GM18858 (cell line): ENCODE data around the gene SLC25A44.

Experiments
- ATAC-seq: cut with Tn5 transposase; IDR thresholded peaks from one replicate; pipeline ENCODE4 v1.9.1; 2021; ENCODE audit not compliant: unreplicated experiment

SLC25A44 gene, protein sequence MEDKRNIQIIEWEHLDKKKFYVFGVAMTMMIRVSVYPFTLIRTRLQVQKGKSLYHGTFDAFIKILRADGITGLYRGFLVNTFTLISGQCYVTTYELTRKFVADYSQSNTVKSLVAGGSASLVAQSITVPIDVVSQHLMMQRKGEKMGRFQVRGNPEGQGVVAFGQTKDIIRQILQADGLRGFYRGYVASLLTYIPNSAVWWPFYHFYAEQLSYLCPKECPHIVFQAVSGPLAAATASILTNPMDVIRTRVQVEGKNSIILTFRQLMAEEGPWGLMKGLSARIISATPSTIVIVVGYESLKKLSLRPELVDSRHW

DNA sequence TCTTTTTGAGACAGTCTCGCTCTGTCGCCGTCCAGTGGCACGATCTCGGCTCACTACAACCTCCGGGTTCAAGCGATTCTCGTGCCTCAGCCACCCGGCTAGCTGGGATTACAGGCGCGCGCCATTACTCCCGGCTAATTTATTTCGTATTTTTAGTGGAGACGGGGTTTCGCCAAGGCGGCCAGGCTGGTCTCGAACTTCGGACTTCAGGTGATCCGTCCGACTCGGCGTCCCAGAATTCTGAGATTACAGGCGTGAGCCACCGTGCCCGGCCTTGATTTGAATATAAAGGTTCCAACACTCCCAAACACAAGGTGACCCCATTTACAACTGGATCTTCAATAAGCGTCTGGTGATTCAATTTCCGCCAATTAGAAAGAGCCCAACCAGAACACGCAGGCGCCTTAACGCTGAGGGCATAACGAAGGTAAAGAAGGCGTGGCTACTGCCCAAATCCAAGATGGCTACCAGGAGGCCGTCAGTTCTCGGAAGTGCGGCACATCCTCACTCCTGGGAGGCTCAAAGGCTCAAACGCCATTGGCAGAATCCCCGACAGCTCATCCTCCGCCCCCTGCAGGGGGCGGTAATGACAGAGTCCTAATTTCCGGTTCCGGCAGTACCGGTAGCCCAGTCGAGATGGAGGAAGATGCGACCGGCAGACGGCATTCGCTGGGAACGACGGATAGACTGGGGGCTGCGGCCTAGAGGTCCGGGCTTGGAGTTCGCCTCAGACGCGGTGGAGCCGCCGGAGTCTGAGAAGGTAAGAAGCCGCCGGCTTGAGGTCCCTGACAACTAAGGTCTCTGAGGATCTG, at the start of gene SLC25A44:
TSS of gene SLC25A44 (plus strand) at position 617 of the 812 bp plus-strand sequence. CDS start 5,744 bp downstream, outside the sequence.
- peak; percentile 81 for ATAC-seq

DNA sequence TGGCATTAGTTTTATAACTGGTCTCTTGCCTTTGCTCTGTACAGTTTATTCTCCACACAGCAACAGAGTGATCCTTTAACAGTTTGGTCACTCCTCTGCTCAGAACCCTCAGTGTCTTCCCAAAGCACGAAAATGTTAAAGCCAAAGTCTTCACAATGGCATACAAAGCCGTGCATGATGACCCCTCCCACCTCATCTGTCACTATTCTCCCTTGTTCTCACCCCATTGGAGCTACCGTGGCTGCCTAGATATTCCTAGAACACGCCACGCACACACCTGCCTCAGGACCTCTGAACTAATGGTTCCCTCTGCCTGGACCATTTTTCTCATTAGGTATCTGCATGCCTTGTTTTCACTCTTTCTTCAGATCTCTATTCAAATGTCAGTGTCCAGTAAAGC, 49.2 kb upstream of the SLC25A44 start:
- ATAC-seq = no peak

DNA sequence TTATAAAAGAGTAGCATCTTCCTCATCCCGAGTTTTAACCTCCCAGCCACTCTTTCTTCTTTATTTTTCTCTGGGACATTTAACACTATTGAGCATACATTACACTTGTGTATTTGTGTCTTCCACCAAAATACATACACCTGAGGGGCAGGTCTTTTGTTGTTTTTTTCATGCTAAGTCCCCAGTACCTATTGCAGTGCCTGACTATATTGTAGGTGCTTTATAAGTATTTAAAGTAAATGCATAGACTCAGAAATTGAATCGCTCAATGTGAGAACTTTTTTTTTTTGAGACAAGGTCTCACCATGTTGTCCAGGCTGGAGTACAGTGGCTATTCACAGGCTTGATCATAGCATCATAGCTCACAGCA, 48.3 kb upstream of the SLC25A44 start:
- no peak for ATAC-seq

DNA sequence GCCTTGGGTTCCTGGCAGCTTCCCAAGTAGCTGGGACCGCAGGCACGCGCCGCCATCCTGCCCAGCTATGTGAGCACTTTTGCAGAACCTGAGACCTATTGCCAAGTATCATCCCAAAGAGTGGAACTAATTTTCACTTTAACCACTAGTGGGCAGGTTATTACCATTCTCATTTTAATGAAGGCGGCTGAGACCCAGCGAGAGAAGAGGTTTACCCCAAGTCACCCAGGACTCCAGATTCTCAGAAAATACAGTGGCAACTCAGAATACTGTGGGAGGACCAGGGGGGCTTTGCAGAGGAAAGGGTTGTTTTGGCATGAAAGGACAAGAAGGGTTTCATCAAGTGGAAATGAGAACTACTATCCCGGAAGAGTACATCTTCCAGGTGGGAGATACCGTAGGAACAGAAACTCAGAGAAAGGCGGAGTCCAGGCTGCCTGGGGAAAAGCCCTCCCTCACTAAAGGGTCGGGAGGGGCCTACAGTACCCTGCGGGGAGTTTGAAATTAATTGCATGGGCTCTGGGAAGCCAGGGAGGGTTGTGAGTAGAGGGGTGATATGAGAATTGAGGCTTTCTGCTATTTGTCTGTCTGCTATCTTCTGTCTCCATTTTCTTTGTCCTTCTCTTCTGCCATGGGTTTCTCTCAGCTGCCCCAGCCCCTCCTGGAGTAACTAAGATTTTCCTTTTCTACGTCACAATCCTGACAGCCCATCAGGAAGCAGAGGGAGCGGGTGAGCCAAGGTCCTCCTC, 47.7 kb upstream of the SLC25A44 start:
- ATAC-seq = no peak

DNA sequence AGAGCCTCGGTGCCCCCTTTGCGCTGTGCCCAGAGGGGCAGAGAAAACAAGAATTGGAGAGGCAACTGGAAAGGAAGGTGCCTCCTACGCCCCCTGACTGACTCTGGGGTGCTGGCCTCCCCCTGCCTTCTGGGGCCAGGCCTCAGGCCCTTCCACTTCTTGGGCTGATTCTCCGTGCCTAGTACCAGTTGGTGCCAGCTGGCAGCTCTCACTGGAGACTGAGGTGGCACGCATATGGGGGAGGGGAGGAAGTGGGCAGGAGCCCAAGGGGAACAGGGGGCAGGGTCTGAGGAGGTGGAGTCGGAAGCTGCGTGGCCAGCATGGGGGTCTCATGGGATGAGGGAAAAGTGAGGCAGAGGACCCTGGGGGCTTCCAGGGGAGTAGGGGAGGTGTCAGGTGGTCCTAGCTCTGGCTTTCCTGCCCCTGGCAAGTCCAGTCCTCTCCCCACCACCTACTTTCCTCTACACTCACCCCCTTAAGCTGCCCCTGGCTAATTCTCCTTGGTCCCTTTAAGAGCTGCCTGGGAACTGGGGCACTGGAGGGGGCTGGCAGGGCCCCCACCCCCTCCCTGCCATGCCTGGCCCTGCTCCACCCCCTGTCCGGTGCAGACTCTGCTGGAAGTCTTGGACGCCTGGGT, 47.0 kb upstream of the SLC25A44 start:
- ATAC-seq = no peak

DNA sequence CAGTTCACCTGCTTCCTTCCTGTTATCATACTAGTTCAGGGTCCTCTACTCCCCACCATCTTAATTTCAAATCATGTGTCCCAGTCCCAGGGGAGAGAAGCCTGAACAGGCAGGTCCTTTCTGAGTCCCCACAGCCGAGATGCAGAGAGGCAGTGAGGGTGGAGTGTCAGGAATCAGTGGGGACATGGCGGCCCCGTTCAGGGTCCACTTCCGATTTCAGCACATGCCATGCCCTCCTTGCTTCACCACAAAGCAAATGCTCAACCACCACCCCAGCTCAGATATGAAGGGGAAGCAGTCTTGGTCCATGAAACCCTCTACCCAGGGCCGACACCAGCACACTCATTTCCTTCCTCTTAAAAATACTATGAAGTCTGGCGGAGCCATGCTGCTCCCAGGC, 45.7 kb upstream of the SLC25A44 start:
- ATAC-seq = no peak

DNA sequence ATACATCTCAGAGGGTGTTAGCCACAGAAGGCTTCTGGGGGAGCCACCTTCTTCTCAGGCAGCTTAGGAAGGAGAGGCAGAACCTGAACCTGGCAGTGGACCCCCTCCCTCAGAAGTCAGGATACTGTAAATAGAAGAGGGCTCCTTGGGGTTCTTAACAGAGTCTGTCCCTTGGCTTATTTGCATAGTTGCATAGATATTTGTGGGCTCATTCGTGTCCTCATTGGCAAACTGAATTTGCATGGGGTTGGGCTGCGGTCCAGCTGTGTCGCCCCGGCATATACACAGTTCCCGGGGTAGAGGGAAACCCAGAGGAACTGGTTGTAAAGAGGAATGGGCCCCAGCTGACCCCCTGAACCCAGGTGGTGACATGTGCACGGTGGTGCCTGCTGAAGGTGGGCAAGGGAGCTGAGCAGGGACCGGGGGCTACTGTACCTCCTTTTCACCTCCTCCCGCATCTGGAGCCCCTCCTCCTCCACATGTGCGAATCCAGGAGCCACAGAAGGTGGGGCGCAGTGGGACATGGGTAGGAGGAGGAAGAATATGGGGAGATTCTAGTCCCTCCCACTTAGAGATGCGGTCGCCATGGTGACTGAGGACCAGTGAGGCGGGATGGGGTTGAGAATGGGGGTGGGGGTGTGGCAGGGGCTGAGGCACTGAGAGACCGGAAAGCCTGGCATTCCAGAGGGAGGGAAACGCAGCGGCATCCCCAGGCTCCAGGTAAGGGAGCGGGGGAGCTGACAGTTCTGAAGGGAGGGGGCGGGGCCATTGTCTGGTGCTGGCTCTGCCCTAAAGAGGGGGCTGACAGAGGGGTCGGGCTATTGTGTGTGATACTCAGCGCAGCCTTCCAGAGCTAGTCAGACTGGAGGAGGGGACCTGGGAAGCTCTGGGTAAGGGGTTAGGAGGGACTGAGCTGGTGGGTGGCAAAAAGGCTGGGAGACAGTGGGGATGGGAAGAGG, 44.3 kb upstream of the SLC25A44 start:
- peak; percentile 27 for ATAC-seq

DNA sequence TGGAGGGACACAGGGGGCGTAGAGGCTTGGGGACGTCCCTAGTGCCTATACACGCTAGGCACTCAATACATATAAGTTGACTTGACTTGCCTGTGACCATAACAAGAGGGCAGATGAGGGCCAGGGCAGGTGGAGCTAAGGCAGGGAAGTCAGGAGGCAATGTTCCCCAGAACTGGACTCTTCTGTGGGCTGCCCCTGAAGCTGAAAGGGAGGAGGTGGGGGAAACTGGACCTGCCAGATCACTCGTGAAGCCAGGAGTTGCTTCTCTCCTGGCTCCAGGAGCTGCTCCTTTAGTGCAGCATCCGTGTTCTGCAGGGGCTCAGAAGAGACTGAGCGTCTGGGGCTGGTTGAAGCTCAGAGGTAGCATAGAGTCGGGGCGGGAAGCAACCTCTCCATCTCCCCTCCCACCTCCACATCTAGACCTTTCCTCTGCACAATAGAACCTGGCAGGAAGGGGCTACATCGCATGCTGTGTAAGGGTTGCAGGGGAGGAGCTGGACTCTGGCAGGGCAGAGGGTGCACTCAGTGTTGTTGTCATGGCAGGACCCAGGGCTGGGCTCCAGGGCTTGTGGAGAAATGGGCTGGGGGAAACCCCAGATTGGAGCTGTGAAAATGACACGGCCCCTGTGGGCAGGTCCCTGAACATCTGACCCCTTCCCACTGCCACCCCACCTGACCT, 43.4 kb upstream of the SLC25A44 start:
- no peak for ATAC-seq

DNA sequence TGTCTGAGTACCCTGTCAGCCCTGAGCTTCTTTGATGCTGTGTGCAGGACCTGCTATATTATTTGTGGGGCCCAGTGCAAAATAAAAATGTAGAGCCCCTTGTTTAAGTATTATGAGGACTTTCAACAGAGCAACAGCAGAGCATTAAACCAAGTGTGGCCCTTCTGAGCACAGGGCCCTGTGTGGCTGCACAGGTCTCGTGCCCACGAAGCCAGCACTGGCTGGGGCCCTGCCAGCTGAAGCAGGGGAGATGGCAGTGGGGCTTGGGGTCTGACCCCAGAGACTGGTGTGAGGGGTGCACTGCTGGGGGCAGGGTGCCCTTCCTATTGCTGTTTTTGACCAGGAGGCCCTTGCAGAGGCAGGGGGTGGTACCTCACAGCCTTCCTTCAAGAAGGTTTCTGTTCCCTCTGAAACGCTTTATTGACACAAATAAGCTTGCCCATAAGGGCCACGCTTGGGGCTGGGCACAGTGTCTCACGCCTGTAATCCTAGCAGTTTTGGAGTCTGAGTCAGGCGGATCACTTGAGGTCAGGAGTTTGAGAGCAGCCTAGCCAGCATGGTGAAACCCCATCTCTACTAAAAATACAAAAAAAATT, 42.7 kb upstream of the SLC25A44 start:
- ATAC-seq = no peak

DNA sequence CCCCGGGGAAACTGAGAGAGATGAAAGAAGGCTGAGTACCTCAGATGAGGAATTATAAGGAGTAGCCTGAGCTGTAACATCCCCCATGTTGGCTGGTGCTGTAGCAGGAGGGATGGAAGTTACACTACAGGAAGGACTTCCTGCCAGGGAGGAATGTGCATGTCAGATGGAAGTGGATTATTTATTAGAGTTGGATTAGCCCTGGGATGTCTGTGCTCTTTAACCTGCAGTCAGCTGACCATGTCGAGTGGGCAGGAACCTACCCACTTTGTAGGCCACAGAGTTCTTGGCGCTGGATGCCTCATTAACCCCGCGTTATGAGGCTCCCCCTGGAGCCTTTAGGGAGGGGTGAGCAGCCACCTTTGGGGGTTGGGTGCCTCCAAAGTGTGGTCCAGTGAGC, 41.3 kb upstream of the SLC25A44 start:
- no peak for ATAC-seq

DNA sequence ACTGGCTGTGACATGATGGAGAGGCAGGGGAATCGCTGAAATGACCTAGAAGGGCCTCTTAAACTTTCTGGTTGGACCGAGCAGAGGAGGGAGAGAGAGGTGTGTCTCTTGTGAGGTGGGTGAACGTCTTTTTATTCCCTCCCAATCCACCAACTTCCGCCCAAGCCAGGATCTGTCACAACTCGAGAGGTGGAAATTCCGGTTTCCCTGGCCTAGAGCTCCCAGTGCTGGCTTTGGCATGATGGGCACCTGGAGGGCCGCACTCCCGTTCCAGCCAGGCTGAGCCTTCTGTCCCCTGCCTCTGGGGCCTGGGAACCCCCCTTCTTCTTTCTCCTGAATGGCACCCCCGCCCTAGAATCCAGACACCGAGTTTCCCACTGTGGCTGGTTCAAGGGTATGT, 40.5 kb upstream of the SLC25A44 start, which contains the start of gene SEMA4A:
TSS of gene SEMA4A (plus strand) at position 224 of the 400 bp plus-strand sequence. CDS start 994 bp downstream, outside the sequence.
- ATAC-seq = no peak

DNA sequence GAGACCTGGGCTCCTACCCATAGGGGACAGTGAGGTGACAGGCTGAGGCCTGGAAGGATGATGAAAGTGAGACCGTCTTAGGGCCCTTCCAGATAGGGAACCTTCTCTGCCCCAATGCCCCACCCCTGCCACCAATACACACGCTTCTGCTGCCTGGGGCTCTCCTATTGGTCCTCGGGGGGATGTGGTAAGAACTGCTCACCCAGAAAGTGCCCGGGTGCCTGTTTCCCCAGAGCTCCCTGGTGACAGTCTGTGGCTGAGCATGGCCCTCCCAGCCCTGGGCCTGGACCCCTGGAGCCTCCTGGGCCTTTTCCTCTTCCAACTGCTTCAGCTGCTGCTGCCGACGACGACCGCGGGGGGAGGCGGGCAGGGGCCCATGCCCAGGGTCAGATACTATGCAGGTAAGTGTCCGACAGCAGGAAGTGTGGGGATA, 39.6 kb upstream of the SLC25A44 start:
- peak; percentile 44 for ATAC-seq

DNA sequence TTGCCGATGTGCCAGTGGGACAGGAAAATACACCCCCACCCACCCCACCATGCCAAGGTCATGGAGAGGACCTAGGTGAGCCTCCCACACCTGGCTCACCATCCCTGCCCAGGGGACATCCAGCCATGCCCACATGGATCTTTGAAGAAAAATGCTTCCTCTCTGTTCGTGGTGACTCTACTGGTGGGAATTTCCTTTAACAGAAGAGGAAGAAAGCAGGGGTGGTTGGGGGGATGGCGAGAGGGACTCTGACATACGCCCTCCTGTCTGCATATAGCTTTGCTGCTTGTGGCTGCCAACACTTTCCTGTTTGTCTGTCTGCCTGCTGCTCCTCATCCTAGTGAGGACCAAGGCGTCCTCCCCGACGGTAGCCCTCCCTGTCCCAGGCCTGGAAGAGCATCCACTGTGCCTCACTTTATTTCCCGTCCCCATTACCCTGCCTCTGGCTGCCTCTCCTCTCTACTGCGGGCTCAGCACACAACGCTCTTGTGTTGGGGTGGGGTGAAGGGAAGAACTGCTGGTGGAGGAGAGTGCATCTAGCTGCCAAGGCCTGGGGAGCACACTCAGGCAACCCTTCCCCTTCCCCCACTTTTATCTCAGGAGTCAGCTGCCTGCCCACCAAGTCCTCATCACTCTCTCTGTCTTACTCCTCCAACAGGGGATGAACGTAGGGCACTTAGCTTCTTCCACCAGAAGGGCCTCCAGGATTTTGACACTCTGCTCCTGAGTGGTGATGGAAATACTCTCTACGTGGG, 38.0 kb upstream of the SLC25A44 start:
- no peak for ATAC-seq

DNA sequence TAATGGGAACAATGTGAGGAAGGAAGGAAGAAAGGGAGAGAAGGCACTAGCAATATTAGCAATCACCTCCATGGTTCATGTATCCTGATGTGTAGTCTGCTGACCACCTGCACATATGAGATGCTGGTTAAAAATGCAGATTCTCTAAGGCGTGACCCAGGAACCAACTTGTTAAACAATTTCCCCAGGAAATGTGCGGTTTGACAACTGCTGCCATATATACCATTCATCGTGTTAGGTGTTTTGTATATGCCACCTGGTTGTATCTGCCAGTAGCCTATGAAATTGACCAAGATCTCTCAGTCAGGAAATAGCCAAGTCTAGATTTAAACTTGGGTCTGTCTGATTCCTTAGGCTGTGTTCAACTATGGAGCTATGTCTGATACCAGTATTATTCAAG, 36.4 kb upstream of the SLC25A44 start:
- no peak for ATAC-seq

DNA sequence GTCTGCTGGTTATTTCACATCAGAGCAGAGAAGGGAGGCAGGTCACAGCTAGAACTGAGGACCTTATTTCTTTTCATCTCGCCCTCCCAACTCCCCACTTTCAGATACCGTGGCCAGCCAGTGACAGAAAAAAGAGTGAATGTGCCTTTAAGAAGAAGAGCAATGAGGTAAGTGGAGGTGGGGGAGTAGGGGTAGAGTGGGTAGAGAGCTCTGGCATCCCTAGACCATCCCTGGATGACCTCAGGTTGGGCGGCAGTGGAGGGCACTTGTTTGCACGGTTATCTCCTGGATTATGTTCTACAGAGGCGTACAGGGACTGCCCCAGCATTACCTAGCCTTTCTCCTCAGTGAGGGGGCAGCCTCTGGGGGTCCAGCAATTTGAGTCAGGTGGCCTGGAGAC, 35.9 kb upstream of the SLC25A44 start:
- ATAC-seq = no peak

DNA sequence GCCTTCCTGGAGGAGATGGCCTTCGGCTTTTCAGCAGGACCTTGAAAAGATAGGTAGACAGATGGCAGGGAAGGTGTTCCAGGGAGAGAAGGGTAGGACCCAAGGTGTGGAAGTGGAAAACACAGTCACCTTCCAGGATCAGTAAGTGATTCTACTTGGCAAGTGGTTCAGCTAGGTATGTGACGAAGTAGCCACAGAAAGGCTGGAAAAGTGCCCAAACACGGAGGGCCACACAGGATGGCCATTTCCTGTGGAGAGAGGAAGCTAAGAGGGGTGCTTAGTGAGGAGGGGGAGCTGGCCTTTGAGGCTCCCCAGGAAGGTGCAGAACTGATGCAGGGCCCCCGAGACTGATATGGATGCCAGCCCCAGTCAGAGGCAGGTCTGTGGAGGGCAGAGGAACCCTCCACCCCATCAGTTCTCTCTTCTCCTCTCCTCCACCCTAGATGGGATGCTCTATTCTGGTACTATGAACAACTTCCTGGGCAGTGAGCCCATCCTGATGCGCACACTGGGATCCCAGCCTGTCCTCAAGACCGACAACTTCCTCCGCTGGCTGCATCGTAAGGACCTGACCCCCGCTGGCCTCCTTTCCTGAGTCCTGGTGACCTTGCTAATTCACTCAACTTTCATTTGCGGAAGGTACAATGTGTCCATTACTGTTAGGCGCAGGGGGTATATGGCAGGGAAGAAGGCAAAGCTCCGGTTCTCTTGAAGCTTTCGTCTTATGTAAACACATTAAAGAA, 33.7 kb upstream of the SLC25A44 start:
- no peak for ATAC-seq

DNA sequence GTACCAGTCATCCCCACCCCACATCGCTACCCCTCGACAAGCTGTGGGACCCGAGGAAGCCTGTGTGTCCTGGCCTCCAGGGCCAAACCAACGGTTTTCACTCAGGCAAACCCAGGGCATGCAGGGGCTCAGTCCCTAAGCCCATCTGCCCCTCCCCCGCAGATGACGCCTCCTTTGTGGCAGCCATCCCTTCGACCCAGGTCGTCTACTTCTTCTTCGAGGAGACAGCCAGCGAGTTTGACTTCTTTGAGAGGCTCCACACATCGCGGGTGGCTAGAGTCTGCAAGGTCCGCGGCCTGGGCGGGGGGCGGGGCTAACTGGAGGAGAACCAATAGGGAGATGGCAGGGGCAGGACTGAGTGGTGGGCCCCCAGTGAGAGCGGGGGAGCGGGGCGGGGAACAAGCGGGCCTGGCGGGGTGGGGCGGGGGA, 33.1 kb upstream of the SLC25A44 start:
- no peak for ATAC-seq
